Mononuclear cell (primary cell): Measurements from ENCODE around the gene NSUN2. TPM values are rescaled to one million over a fixed set of nuclear protein-coding genes. Genes with fewer than 3 reads are reported as not detected.

Source experiments
- H3K27me3 ChIP-seq: 2 replicates; pipeline ENCODE4 v1.6.0; 2011; ENCODE audit warnings: low read length, control low read depth; ENCODE audit not compliant: insufficient read depth
- H3K4me1 ChIP-seq: 2 replicates; pipeline ENCODE4 v1.5.1; 2011; ENCODE audit warnings: mild to moderate bottlenecking, low read length, control low read depth; ENCODE audit not compliant: insufficient read depth
- H3K4me3 ChIP-seq: 2 replicates; pipeline ENCODE4 v1.5.1; 2011; ENCODE audit warnings: mild to moderate bottlenecking, low read length, moderate library complexity
- H3K9me3 ChIP-seq: 2 replicates; pipeline ENCODE4 v1.5.1; 2011; ENCODE audit warnings: low read depth, mild to moderate bottlenecking, control low read depth, low read length
- total RNA-seq: library from RNA; depleted of rRNA; stranded (reverse); fragments of >200 nt; gene quantifications from one replicate; pipeline ENCODE4 v1.2.3, GENCODE V29; 2012

The NSUN2 gene
- total RNA-seq, 1 donor = 36.0 TPM

DNA sequence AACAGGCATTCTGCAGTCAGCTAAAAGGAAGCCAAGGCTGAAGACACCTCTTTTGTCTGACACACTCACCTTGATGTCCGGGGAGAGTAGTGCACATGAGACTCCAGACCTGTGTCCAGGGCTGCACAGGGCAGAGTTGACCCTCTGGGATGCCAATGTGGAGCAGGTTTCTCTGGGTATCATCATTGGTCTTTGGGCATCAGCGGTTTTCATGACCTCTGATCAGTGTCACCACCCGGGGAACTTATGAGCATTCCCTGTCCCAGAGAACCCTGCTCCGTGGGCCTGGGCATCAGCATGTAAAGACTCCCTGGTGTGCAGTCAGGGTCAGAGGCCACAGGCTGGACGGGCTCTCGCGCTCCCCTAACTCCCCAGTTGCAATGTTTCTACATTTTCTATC, 80.2 kb downstream of the NSUN2 start:
- Histone ChIP-seq H3K27me3 (no peaks in the 10 kb centered on the region), H3K4me3 (no peak overlapping the region), H3K9me3 (no peaks in the 10 kb centered on the region), H3K4me1 (no peaks in the 10 kb centered on the region)

DNA sequence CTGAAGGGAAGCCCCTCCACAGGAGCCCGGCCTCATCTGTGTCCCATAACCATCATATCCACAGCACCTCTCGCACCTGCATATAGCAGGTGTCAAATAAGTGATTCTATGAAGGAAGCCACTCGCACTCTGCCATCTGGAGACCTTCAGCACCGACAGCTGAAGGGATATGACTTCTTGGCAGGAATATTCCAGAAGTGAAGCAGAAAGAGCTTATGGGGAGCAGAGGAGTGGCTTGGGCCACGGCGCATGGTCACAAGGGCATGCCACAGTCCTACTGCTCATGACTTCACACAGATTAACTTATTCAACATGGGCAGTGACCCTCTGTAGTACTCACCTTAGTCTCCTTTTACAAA, 80.9 kb downstream of the NSUN2 start:
- Histone ChIP-seq H3K9me3 (no peaks in the 10 kb centered on the region), H3K4me1 (no peaks in the 10 kb centered on the region), H3K27me3 (no peaks in the 10 kb centered on the region), H3K4me3 (no peak overlapping the region)

DNA sequence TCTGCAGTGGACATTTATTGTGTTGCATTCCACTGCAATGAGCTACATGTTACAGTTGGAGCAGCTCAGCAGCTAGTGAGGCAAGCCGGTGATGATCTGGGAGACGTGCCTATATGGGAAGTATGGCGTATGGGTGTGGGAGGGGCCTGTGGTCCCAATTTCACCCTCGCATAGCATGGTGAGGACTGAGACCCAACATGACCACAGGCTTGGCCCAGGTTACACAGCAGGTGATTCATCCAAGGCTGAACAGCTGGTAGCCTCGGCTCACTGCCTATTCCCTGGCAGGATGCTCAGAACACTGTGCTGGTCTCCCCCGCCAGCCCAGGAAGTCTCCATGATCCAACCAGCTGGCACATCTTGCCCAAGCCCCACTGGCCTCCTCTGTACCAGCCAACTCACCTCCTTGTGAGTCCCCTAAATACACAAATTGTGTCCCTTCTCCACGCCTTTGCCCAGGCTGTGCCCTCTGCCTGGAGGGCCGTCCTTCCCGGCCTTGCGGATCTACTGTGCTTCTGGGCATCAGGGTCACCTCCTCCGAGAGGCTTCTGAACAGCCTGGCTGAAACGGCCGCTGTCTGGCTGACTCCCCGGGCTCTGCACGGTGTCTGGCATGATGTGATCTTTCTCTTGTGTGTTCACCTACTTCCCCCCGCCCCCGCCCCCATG, 81.4 kb downstream of the NSUN2 start:
- no peak overlapping the region for H3K4me3 ChIP-seq
- no peaks in the 10 kb centered on the region for H3K27me3 ChIP-seq

GRCh38 chr5:6550628-6551027, 82.2 kb downstream of the NSUN2 start:
- Histone ChIP-seq H3K4me3 (no peak overlapping the region), H3K9me3 (no peaks in the 10 kb centered on the region), H3K27me3 (no peaks in the 10 kb centered on the region), H3K4me1 (no peaks in the 10 kb centered on the region)

More for the DNA sequence above, 81.4 kb downstream of the NSUN2 start:
- Histone ChIP-seq H3K9me3 (no peaks in the 10 kb centered on the region), H3K4me1 (no peaks in the 10 kb centered on the region)

Other genes starting within 250 kb of the NSUN2 start
- not detected for gene UBE2QL1, start 184.2 kb downstream of the NSUN2 start, total RNA-seq
- gene SRD5A1, start 396 bp upstream of the NSUN2 start, total RNA-seq = 8.8 TPM
- gene TENT4A, start 80.4 kb upstream of the NSUN2 start, total RNA-seq = 38.9 TPM